Activated T-cell treated with anti-CD3 and anti-CD28 coated beads, Interleukin-2, amount 50 U/mL, for 24 hours (primary cell): ENCODE results near the gene CCL22.
"Not testable (repeated sequence)": the region's sequence is repeated elsewhere in the genome, so short reads cannot be mapped to it uniquely, and the experiment has no call there.

Experiments used
- DNase-seq: peaks from one replicate; pipeline ENCODE4 v3.0.0-alpha.2; 2020
- H3K27ac Mint-ChIP-seq: 2 replicates; pipeline ENCODE4 v1.8.0; 2020; ENCODE audit warnings: mild to moderate bottlenecking, mixed read lengths
- H3K27me3 Mint-ChIP-seq: 2 replicates; pipeline ENCODE4 v1.8.0; 2020; ENCODE audit warnings: mixed read lengths
- H3K36me3 Mint-ChIP-seq: 2 replicates; pipeline ENCODE4 v1.8.0; 2020; ENCODE audit warnings: low read depth, mixed read lengths
- H3K4me1 Mint-ChIP-seq: 2 replicates; pipeline ENCODE4 v1.8.0; 2020; ENCODE audit warnings: low read depth, mixed read lengths
- H3K4me3 Mint-ChIP-seq: 2 replicates; pipeline ENCODE4 v1.8.0; 2020; ENCODE audit warnings: mild to moderate bottlenecking, moderate library complexity, mixed read lengths
- H3K9me3 Mint-ChIP-seq: 2 replicates; pipeline ENCODE4 v1.8.0; 2020; ENCODE audit warnings: mixed read lengths

Gene CCL22

DNA sequence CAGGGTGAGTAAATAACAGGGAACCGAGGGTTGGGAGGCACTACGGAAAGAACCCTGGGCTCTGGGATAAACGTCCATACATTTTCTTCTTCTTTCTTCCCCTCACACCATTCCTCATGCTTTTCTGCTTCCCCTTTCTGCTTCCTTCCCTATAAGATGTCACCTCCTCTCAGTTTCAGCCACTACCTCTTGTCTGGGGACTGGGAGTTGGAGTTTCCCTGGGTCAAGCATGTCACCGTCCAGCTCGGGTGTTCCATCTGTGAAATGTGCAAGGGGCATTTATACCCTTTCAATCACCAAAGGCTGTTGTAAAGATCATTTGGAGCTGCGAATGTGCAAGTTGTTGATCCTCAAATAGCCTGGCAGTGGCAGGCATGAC, 17.5 kb upstream of the CCL22 start:
- H3K4me1 Mint-ChIP-seq, result peaks cover 23% of the 10 kb centered on the region

DNA sequence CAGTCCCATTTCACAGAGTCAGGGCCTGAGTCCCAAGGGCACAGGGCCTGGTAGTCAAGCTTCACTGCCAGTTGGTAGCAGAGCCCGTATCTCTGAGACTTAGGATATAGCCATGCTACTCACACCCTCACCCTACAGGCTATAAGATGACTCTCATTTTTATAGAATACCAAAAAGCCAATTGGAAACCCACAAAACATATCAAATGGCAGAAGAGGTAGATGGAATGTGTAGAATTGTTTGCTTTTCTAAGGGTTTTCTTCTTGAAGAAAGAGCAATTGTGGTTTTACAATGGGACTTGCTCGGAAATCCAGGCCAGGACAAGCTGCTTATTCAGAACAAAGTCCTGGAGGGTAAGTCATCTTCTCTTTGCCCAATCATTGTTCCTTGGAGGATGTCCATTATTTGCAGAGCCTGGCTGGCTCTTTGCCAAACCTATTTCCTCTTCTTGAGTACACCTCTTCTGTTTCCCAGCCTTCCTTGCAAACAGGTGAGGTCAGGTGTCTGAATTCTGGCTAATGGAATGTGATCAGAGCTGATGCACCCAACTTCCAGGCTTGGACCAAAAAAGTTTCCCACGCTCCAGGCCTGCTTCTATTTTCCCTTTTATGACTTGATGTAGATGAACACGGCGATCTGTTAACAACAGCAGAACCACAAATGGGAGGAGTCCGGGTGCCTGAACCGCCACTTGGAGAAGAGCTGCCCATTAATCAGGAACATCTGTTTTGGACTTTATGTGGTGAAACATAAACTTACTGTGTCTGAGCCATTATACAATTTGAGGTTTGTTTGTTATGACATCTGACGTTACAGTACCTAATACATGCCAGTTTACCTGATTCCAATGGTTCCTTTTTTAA, 16.9 kb upstream of the CCL22 start:
- DNase-seq, result no peak
- peaks cover 34% of the 10 kb centered on the region for H3K27me3 Mint-ChIP-seq
- no peak overlapping the region for H3K27ac Mint-ChIP-seq
- H3K36me3 Mint-ChIP-seq, result no peaks in the 10 kb centered on the region
- H3K4me1 Mint-ChIP-seq, result peaks cover 23% of the 10 kb centered on the region
- H3K4me3 Mint-ChIP-seq, result no peak overlapping the region
- H3K9me3 Mint-ChIP-seq, result no peaks in the 10 kb centered on the region

More for the DNA sequence above, 17.5 kb upstream of the CCL22 start:
- H3K9me3 Mint-ChIP-seq, result no peaks in the 10 kb centered on the region
- H3K4me3 Mint-ChIP-seq, result no peak overlapping the region
- no peak for DNase-seq
- H3K36me3 Mint-ChIP-seq, result no peaks in the 10 kb centered on the region
- H3K27me3 Mint-ChIP-seq, result peaks cover 30% of the 10 kb centered on the region
- H3K27ac Mint-ChIP-seq, result no peak overlapping the region

- not testable (repeated sequence) for H3K9me3 Mint-ChIP-seq, H3K4me3 Mint-ChIP-seq, DNase-seq, H3K27ac Mint-ChIP-seq, H3K36me3 Mint-ChIP-seq
- peaks cover 23% of the 10 kb centered on the region for H3K4me1 Mint-ChIP-seq
- H3K27me3 Mint-ChIP-seq, result peaks cover 43% of the 10 kb centered on the region
Observed at GRCh38 chr16:57342606-57343005, 16.0 kb upstream of the CCL22 start.

GRCh38 chr16:57343221-57343620, 15.4 kb upstream of the CCL22 start:
- Mint-ChIP-seq H3K36me3 (no peaks in the 10 kb centered on the region), H3K27me3 (peaks cover 49% of the 10 kb centered on the region), H3K9me3 (no peaks in the 10 kb centered on the region), H3K4me1 (peaks cover 23% of the 10 kb centered on the region), H3K4me3 (no peak overlapping the region), H3K27ac (peak overlapping the region; percentile 13)
- no peak for DNase-seq

- H3K36me3 Mint-ChIP-seq, DNase-seq, H3K9me3 Mint-ChIP-seq, H3K27ac Mint-ChIP-seq, H3K4me3 Mint-ChIP-seq: not testable (repeated sequence)
- peaks cover 28% of the 10 kb centered on the region for H3K4me1 Mint-ChIP-seq
- peaks cover 58% of the 10 kb centered on the region for H3K27me3 Mint-ChIP-seq
Observed at GRCh38 chr16:57344094-57344493, 14.5 kb upstream of the CCL22 start.

DNA sequence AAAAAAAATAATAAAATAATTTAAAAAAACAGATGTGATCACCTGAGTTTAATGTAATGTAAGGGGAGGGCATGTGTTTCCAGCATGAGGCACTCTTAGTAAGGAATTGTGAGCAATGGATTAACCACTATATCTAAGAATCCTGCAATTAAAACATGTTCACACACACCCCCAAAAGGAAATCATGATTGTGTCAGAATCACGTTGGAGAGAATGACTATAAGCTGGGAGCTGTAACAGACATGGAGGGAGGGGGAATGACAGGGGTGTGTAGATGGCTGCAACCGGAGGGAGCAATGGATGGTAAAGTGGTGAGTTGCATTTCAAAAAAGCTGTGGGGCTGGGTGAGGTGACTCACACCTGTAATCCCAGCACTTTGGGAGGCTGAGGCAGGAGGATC, 13.6 kb upstream of the CCL22 start:
- no peaks in the 10 kb centered on the region for H3K9me3 Mint-ChIP-seq
- no peak for DNase-seq
- peaks cover 66% of the 10 kb centered on the region for H3K27me3 Mint-ChIP-seq
- no peak overlapping the region for H3K4me3 Mint-ChIP-seq
- no peaks in the 10 kb centered on the region for H3K36me3 Mint-ChIP-seq
- no peak overlapping the region for H3K27ac Mint-ChIP-seq
- peaks cover 25% of the 10 kb centered on the region for H3K4me1 Mint-ChIP-seq

DNA sequence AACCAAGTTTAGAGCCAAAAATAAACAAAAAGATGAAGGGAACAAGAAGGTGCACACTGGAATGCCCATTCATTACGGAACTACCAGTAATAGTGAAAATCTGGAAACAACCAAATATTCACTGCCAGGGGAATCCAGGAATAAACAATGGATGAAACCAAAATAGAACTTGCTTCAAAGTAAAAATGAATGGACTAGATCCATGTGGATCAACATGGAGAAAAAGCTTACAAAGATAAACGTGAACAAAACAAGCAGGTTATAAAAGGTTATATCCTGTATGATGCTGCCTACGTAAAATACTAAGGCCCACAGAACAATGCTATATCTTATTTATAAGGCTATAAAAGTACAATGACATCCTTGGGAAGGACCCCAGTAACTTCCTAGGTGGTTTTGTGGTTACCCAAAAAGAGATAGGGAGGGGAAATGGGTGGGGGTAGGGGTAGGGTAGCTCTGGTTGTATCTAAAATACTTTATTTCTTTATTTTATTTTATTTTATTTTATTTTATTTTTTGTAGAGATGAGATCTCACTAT, 12.8 kb upstream of the CCL22 start:
- DNase-seq, result no peak
- Mint-ChIP-seq H3K27me3 (peaks cover 68% of the 10 kb centered on the region), H3K4me1 (peaks cover 26% of the 10 kb centered on the region), H3K4me3 (no peak overlapping the region), H3K27ac (no peak overlapping the region), H3K9me3 (no peaks in the 10 kb centered on the region), H3K36me3 (no peaks in the 10 kb centered on the region)

GRCh38 chr16:57347858-57348257, 10.7 kb upstream of the CCL22 start:
- Mint-ChIP-seq H3K9me3 (no peaks in the 10 kb centered on the region), H3K27me3 (peaks cover 56% of the 10 kb centered on the region), H3K27ac (no peak overlapping the region), H3K4me3 (no peak overlapping the region), H3K4me1 (peaks cover 22% of the 10 kb centered on the region), H3K36me3 (no peaks in the 10 kb centered on the region)
- no peak for DNase-seq

GRCh38 chr16:57348327-57348726, 10.3 kb upstream of the CCL22 start:
- H3K4me3 Mint-ChIP-seq, result no peak overlapping the region

GRCh38 chr16:57349212-57350031, 9.2 kb upstream of the CCL22 start:
- Mint-ChIP-seq H3K27ac (no peak overlapping the region), H3K9me3 (no peaks in the 10 kb centered on the region), H3K4me1 (peaks cover 21% of the 10 kb centered on the region), H3K4me3 (no peak overlapping the region), H3K36me3 (no peaks in the 10 kb centered on the region), H3K27me3 (peaks cover 46% of the 10 kb centered on the region)
- no peak for DNase-seq

More at GRCh38 chr16:57348327-57348726, 10.3 kb upstream of the CCL22 start:
- Mint-ChIP-seq H3K27ac (no peak overlapping the region), H3K36me3 (no peaks in the 10 kb centered on the region), H3K4me1 (peaks cover 21% of the 10 kb centered on the region), H3K27me3 (peaks cover 53% of the 10 kb centered on the region), H3K9me3 (no peaks in the 10 kb centered on the region)
- DNase-seq, result no peak

- H3K4me1 Mint-ChIP-seq, result peaks cover 15% of the 10 kb centered on the region
- no peak for DNase-seq
- H3K27ac Mint-ChIP-seq, result no peak overlapping the region
- no peaks in the 10 kb centered on the region for H3K9me3 Mint-ChIP-seq
- no peak overlapping the region for H3K4me3 Mint-ChIP-seq
- H3K36me3 Mint-ChIP-seq, result no peaks in the 10 kb centered on the region
- peaks cover 30% of the 10 kb centered on the region for H3K27me3 Mint-ChIP-seq
Observed at GRCh38 chr16:57352636-57353047, 5.9 kb upstream of the CCL22 start.

DNA sequence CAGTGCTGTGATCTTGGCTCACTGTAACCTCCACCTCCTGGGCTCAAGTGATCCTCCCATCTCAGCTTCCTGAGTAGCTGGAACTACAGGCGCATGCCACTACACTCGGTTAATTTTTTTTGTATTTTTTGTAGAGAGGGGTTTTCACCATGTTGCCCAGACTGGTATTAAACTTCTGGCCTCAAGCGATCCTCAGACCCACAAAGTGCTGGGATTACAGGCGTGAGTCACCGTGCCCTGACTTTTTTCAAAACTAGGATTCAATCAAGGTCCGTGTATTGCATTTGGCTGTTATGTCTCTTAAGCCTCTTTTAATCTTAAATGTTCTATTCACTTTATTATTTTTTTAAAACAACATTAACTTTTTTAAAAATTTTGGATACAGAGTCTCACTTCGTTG, 4.3 kb upstream of the CCL22 start:
- no peak for DNase-seq
- H3K4me3 Mint-ChIP-seq, result no peak overlapping the region
- H3K9me3 Mint-ChIP-seq, result no peaks in the 10 kb centered on the region
- peaks cover 19% of the 10 kb centered on the region for H3K4me1 Mint-ChIP-seq
- H3K27me3 Mint-ChIP-seq, result peaks cover 13% of the 10 kb centered on the region
- no peak overlapping the region for H3K27ac Mint-ChIP-seq
- no peaks in the 10 kb centered on the region for H3K36me3 Mint-ChIP-seq

- DNase-seq, result no peak
- Mint-ChIP-seq H3K9me3 (no peaks in the 10 kb centered on the region), H3K27me3 (peaks cover 3% of the 10 kb centered on the region), H3K27ac (no peak overlapping the region), H3K4me1 (peaks cover 12% of the 10 kb centered on the region), H3K36me3 (no peaks in the 10 kb centered on the region), H3K4me3 (no peak overlapping the region)
Observed at GRCh38 chr16:57355898-57356414, 2.6 kb upstream of the CCL22 start.

GRCh38 chr16:57356547-57356946, 2.0 kb upstream of the CCL22 start:
- Mint-ChIP-seq H3K27ac (no peak overlapping the region), H3K36me3 (no peaks in the 10 kb centered on the region), H3K4me3 (no peak overlapping the region), H3K27me3 (peaks cover 3% of the 10 kb centered on the region), H3K4me1 (peaks cover 12% of the 10 kb centered on the region), H3K9me3 (no peaks in the 10 kb centered on the region)
- no peak for DNase-seq
